ENCODE results near the gene UNC45B. TPM values are rescaled to one million over a fixed set of nuclear protein-coding genes. Genes with fewer than 3 reads are reported as not detected.

Gene UNC45B
- total and polyA plus RNA-seq, 2 of the 8 experiments (the other 6 are each of a cell fraction or from before 2014, with no cell fraction given) = 0.06 to 0.15 TPM

GRCh38 chr17:35235917-35236316 is 88.3 kb downstream of the UNC45B start:
- no peak overlapping the region for H2BK15ac ChIP-seq (ENCODE audit: low read length)
- H3K23me2 ChIP-seq (ENCODE audit: low read depth, low read length) = no peaks in the 10 kb centered on the region
- H3K4me2 ChIP-seq (ENCODE audit: insufficient read depth in 1 of 2, low read depth in 2 of 2, low read length in 2 of 2) = no peak overlapping the region
- no peak overlapping the region for H3K9ac ChIP-seq (replicated peaks in 1 of 4; ENCODE audit: extremely low read depth in 1 of 4, low read depth in 3 of 4, low read length in 3 of 4)
- DNase-seq (ENCODE audit: low read depth in 1 of 2, low spot score in 2 of 2) (no peak), FAIRE-seq (no peak)
- 56% methylated on average over 2 of the region's 2 CpGs; no CpG with 5 or more reads in 1 of the 2 experiments for WGBS, 2 experiments (ENCODE audit: extremely low coverage in 1 of 2, insufficient coverage in 1 of 2, insufficient read length in 1 of 2, insufficient replicate concordance in 2 of 2, low coverage in 1 of 2, low lambda C conversion rate in 2 of 2, missing lambda C conversion rate in 1 of 2)
- no peaks in the 10 kb centered on the region for H3K4me1 ChIP-seq (replicated peaks in 1 of 4; ENCODE audit: control insufficient read depth in 3 of 4, insufficient read depth in 4 of 4, low read length in 3 of 4)
- no peaks in the 10 kb centered on the region for H3K79me1 ChIP-seq (ENCODE audit: low read depth, low read length)
- no peak overlapping the region for H2BK20ac ChIP-seq (ENCODE audit: low read length)
- no peak overlapping the region for H2BK12ac ChIP-seq (ENCODE audit: low read depth, low read length)
- H3K9me3 ChIP-seq (ENCODE audit: insufficient read depth in 2 of 2, low read depth in 1 of 2, low read length in 1 of 2) = no peaks in the 10 kb centered on the region
- H4K91ac ChIP-seq (replicated peaks; ENCODE audit: insufficient read length, low read length) = no peak overlapping the region
- no peaks in the 10 kb centered on the region for H4K20me1 ChIP-seq (replicated peaks in 1 of 2; ENCODE audit: control insufficient read depth in 1 of 2, insufficient read depth in 2 of 2, low read length in 2 of 2)
- H4K8ac ChIP-seq (ENCODE audit: extremely low read depth, insufficient read depth, low read length) = no peak overlapping the region
- H3K14ac ChIP-seq (ENCODE audit: insufficient read length) = no peak overlapping the region
- H3K27ac ChIP-seq (ENCODE audit: low read depth, low read length) = no peak overlapping the region
- ChIA-PET POLR2A (ENCODE audit: partially characterized antibody) (no interaction called here), CTCF (ENCODE audit: partially characterized antibody) (no interaction called here)
- H3K4me3 ChIP-seq (ENCODE audit: extremely low read depth in 1 of 4, insufficient read depth in 2 of 4, low read depth in 3 of 4, low read length in 4 of 4) = no peak overlapping the region
- no peak overlapping the region for H2BK5ac ChIP-seq (ENCODE audit: low read depth, low read length)
- H3K27me3 ChIP-seq (replicated peaks in 1 of 4; ENCODE audit: control insufficient read depth in 3 of 4, extremely low read depth in 1 of 4, insufficient read depth in 3 of 4, low read length in 3 of 4) = no peaks in the 10 kb centered on the region; a peak in 1 of 7 replicates
- H3K23ac ChIP-seq (ENCODE audit: insufficient read length) = no peak overlapping the region
- H3K56ac ChIP-seq (replicated peaks; ENCODE audit: insufficient read length, low read depth, low read length) = no peak overlapping the region
- H3K79me2 ChIP-seq (ENCODE audit: control insufficient read depth in 1 of 2, insufficient read depth in 2 of 2, low read length in 2 of 2) = no peaks in the 10 kb centered on the region
- no peak overlapping the region for H2AK5ac ChIP-seq (ENCODE audit: low read depth, low read length)
- H4K5ac ChIP-seq (ENCODE audit: insufficient read length, low read depth, low read length) = no peak overlapping the region
- H2AFZ ChIP-seq (ENCODE audit: low read length) = no peak overlapping the region
- H3K18ac ChIP-seq (ENCODE audit: extremely low read depth, low read length) = no peak overlapping the region
- H3K4ac ChIP-seq (replicated peaks; ENCODE audit: insufficient read length, low read depth, low read length) = no peak overlapping the region
- no peaks in the 10 kb centered on the region for H3K36me3 ChIP-seq (ENCODE audit: control insufficient read depth in 2 of 4, insufficient read depth in 4 of 4, low read length in 3 of 4)
- H2BK120ac ChIP-seq (replicated peaks; ENCODE audit: low read depth, low read length) = no peak overlapping the region
- no peak for TF ChIP-seq KDM5A (IDR thresholded peaks at IDR 0.05; ENCODE audit: low read length)
- no peak for TF ChIP-seq POLR2A (IDR thresholded peaks at IDR 0.05; ENCODE audit: control extremely low read depth in 1 of 2, low read depth in 2 of 2, low read length in 2 of 2)
- TF ChIP-seq TAF7 (optimal IDR thresholded peaks at IDR 0.05; ENCODE audit: borderline replicate concordance, low read depth, low read length) = no peak
